Astrocyte of the cerebellum (primary cell): Measurements from ENCODE around the gene RIPOR2.
"Not testable (repeated sequence)": the region's sequence is repeated elsewhere in the genome, so short reads cannot be mapped to it uniquely, and the experiment has no call there.

Experiments used
- DNase-seq: peaks from one replicate; pipeline ENCODE4 v3.0.0-alpha.2; 2011; ENCODE audit warnings: low read depth
- H3K4me3 ChIP-seq: 2 replicates; pipeline ENCODE4 v1.5.1; 2011; ENCODE audit warnings: mild to moderate bottlenecking, low read depth, low read length, moderate library complexity
- CTCF ChIP-seq: IDR thresholded peaks from 2 replicates; pipeline ENCODE4 v1.5.1; 2012; ENCODE audit warnings: low read length, low read depth, moderate library complexity, mild to moderate bottlenecking; ENCODE audit errors: missing control alignments
- in situ Hi-C: cut with HindIII; loops from 2 replicates; pipeline ENCODE4 v1.10.0; 2017; ENCODE audit warnings: low sequenced_read_pairs

The RIPOR2 gene

GRCh38 chr6:24922170-24922569, 13.6 kb downstream of the RIPOR2 start:
- DNase-seq, result no peak
- no peak for TF ChIP-seq CTCF
- in situ Hi-C loops, result no loop called here
- H3K4me3 ChIP-seq, result no peak overlapping the region

GRCh38 chr6:24920136-24920535, 15.6 kb downstream of the RIPOR2 start:
- no peak overlapping the region for H3K4me3 ChIP-seq
- TF ChIP-seq CTCF, result no peak
- no peak for DNase-seq
- in situ Hi-C loops, result no loop called here

- no peak for TF ChIP-seq CTCF
- in situ Hi-C loops, result no loop called here
- H3K4me3 ChIP-seq, result no peak overlapping the region
- no peak for DNase-seq
Measured at GRCh38 chr6:24919056-24919892, 16.5 kb downstream of the RIPOR2 start.

GRCh38 chr6:24918641-24919055, 17.1 kb downstream of the RIPOR2 start:
- no peak for TF ChIP-seq CTCF
- in situ Hi-C loops, result no loop called here
- no peak for DNase-seq
- H3K4me3 ChIP-seq, result no peak overlapping the region

GRCh38 chr6:24916496-24916895, 19.3 kb downstream of the RIPOR2 start:
- TF ChIP-seq CTCF, result no peak
- in situ Hi-C loops, result no loop called here
- DNase-seq, result no peak
- no peak overlapping the region for H3K4me3 ChIP-seq

GRCh38 chr6:24915641-24916040, 20.1 kb downstream of the RIPOR2 start:
- no peak for DNase-seq
- TF ChIP-seq CTCF, result no peak
- no peak overlapping the region for H3K4me3 ChIP-seq
- in situ Hi-C loops, result no loop called here

- DNase-seq, in situ Hi-C loops, H3K4me3 ChIP-seq: not testable (repeated sequence)
Measured at GRCh38 chr6:24914082-24914481, 21.7 kb downstream of the RIPOR2 start.
